Activated CD8-positive, alpha-beta memory T cell treated with anti-CD3 and anti-CD28 coated beads, Interleukin-2, amount 50 U/mL, for 24 hours (primary cell): Measurements from ENCODE around the gene RERE.

ENCODE experiments used
- DNase-seq: peaks from one replicate; pipeline ENCODE4 v3.0.0-alpha.2; 2020; ENCODE audit errors: extremely low read depth

RERE gene

GRCh38 chr1:8574985-8575384 lies 242.5 kb downstream of the RERE start:
- DNase-seq, result no peak

- no peak for DNase-seq
Measured at GRCh38 chr1:8572106-8572505, 245.3 kb downstream of the RERE start.

- no peak for DNase-seq
Measured at GRCh38 chr1:8571200-8571984, 246.0 kb downstream of the RERE start.

- no peak for DNase-seq
Measured at GRCh38 chr1:8570465-8570864, 247.0 kb downstream of the RERE start.

GRCh38 chr1:8569242-8569641 lies 248.2 kb downstream of the RERE start:
- no peak for DNase-seq

- DNase-seq, result no peak
Measured at GRCh38 chr1:8568837-8569236, 248.6 kb downstream of the RERE start.

GRCh38 chr1:8567146-8567545 lies 250.3 kb downstream of the RERE start:
- no peak for DNase-seq

GRCh38 chr1:8565802-8566201 lies 251.6 kb downstream of the RERE start:
- DNase-seq, result no peak

- no peak for DNase-seq
Measured at GRCh38 chr1:8563944-8564537, 253.4 kb downstream of the RERE start.

- no peak for DNase-seq
Measured at GRCh38 chr1:8562881-8563865, 254.3 kb downstream of the RERE start.

- DNase-seq, result no peak
Measured at GRCh38 chr1:8562222-8562621, 255.2 kb downstream of the RERE start.

- DNase-seq, result peak; percentile 10
Measured at GRCh38 chr1:8560611-8561544, 256.6 kb downstream of the RERE start.

- no peak for DNase-seq
Measured at GRCh38 chr1:8560035-8560434, 257.4 kb downstream of the RERE start.

- no peak for DNase-seq
Measured at GRCh38 chr1:8555582-8555981, 261.9 kb downstream of the RERE start.

- no peak for DNase-seq
Measured at GRCh38 chr1:8554956-8555534, 262.4 kb downstream of the RERE start.

- no peak for DNase-seq
Measured at GRCh38 chr1:8552820-8553397, 264.5 kb downstream of the RERE start.

- DNase-seq, result no peak
Measured at GRCh38 chr1:8551613-8552489, 265.6 kb downstream of the RERE start.

GRCh38 chr1:8551057-8551456 lies 266.4 kb downstream of the RERE start:
- no peak for DNase-seq

- DNase-seq, result no peak
Measured at GRCh38 chr1:8547791-8548190, 269.6 kb downstream of the RERE start.

- DNase-seq, result no peak
Measured at GRCh38 chr1:8545078-8545477, 272.4 kb downstream of the RERE start.
